HG02981 (cell line): ENCODE data around the gene KDM2A.
"Not testable (repeated sequence)": the region's sequence is repeated elsewhere in the genome, so short reads cannot be mapped to it uniquely, and the experiment has no call there.

Experiments used
- ATAC-seq: cut with Tn5 transposase; IDR thresholded peaks from one replicate; pipeline ENCODE4 v1.9.1; 2021; ENCODE audit warnings: mild to moderate bottlenecking, moderate library complexity; ENCODE audit not compliant: unreplicated experiment

The KDM2A gene

DNA sequence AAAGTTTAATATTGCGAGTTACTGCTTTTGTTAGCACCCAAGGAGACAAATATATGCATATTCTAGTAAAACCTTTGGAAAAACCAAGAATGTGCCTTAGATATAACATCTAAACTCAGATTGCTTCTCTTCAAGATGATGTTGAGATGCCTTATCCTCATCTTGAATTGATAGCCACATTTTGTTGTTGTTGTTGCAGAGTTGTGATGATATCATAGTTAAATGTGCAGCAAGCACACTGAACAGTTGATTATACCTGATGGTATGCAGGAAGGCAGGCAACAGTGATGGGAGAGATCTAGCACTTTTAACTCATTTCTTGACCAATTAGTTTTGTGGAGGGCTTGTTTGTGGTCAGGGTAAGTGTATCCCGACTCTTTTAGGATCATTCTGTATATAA lies 48.0 kb downstream of the KDM2A start:
- no peak for ATAC-seq

DNA sequence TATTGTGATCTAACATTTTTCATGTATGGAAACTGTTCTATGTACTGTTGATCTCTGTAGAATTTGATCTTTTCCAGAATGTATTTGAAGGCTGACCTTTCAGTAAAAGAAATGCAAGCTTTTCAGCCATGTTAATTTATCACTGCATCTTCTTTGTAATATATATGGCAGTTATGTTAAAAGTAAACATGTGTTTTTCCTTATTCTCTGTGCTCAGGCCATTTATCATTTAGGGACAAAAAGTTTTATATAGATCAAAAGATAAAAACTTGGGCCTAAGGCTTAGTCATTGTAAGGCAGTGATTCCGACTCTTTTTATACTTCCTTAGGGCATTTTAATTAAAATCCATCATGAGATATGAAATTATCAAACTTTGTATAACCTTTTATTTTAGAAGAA lies 48.7 kb downstream of the KDM2A start:
- ATAC-seq = no peak

DNA sequence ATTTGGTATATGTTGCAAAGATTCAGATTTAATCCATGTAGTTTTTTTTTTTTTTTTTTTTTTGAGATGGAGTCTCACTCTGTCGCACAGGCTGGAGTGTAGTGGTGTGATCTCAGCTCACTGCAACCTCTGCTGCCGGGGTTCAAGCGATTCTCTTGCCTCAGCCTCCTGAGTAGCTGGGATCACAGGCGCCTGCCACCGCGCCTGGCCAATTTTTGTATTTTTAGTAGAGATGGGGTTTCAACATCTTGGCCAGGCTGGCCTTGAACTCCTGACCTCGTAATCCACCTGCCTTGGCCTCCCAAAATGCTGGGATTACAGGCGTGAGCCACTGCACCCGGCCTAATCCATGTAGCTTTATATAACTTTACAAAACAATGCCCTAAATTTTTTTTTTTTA lies 49.8 kb downstream of the KDM2A start:
- not testable (repeated sequence) for ATAC-seq

DNA sequence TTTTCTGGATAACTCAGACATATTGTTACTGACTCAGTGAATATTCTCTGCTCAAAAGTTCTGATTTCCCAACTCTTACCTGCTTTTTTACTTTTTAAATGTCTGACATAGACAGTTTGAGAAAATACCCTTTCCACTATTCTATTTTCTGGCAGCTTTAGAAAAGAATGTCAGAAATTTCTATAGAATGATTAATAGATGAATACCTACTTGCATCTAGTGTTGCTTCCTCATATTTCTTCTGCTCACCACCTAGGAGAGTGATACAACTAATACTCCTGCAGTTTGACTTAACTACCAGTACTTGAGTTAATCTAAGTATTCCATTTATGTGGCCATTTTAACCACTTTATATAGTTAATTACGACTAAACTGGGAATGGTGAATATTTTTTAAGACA lies 55.2 kb downstream of the KDM2A start:
- ATAC-seq = no peak

DNA sequence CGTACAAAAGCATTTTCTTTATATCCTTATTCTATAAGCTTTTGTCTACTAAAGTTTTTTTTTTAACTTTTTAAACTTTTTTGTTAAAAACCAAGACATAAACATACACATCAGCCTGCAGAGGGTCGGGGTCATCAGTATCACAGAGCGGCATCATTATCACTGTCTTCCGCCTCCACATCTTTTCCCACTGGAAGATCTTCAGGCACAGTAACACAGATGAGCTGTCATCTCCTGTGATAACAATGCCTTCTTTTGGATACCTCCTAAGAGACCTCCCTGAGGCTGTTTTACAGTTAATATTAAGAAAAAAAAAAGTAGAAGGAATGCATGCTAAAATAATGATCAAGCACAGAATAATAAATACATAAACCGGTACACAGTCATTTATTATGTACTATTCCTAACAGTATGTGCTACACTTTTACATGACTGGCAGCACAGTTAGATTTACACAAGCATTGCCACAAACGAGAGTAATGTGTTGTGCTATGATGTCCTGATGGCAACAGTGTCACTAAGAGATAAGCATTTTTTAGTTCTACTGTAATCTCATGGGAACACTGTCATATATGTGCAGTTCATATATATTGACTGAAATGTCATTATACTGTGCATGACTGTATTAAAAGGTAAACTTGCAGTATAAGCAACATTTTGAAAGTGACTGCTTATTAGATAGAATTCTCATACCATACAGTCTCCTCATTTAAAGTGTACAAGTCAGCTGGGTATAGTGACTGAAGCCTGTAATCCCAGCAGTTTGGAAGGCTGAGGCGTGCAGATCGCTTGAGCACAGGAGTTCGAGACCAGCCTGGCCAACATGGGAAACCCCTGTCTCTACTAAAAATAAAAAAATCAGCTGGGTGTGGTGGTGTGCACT lies 58.6 kb downstream of the KDM2A start:
- no peak for ATAC-seq

DNA sequence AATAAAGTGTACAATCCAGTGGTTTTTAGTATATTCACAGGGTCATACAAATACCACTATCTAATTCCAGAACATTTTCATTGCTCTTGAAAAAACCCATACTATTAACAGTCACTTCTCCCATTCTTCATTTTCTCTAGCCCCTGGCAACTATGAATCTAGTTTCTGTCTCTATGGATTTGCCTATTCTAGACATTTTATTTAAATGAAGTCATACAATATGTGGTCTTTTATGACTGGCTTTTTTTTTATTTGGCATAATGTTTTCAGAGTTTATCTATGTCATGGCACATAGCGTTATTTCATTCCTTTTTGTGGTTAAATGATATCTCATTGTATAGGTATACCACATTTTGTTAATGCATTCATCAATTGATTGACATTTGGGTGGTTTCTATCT lies 59.4 kb downstream of the KDM2A start:
- no peak for ATAC-seq

DNA sequence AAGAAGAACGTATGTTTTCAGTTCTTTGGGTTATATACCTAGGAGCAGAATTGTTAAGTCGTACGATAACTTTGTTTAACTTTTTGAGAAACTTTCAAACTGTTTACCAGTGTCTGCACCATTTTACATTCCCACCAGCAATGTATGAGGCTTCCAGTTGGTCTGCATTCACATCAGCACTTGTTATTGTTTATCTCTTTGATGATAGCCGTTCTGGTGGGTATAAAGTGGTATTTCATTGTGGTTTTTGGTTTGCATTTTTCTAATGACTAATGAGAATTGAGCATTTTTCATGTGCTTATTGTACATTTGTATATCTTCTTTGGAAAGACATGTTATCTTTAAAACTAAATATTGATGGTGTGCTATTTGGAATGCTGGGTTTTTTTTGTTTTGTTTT lies 59.8 kb downstream of the KDM2A start:
- no peak for ATAC-seq

DNA sequence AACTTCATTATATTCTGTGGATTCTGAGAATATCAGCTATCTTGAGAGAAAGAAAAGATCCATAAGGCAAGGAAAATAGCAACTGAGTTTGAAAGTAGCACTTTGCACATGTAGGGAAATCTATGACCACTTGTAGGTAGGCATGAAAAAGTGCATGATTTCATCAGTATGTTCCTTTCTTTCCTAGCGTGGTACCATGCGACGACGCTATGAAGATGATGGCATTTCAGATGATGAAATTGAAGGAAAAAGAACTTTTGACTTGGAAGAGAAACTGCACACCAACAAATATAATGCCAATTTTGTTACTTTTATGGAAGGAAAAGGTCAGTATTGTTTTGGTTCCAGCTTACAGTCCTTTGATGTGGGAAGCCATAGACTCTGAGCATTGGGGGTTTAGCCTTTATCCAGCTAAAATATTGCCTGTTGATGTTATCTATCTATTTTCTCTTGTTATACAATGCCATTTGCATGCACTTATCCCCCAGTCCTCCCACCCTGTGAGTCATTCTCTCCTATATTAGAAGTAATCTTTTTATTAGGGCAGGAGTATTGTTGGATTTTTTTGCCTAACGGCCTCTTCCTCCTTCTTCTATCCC lies 60.9 kb downstream of the KDM2A start:
- no peak for ATAC-seq

DNA sequence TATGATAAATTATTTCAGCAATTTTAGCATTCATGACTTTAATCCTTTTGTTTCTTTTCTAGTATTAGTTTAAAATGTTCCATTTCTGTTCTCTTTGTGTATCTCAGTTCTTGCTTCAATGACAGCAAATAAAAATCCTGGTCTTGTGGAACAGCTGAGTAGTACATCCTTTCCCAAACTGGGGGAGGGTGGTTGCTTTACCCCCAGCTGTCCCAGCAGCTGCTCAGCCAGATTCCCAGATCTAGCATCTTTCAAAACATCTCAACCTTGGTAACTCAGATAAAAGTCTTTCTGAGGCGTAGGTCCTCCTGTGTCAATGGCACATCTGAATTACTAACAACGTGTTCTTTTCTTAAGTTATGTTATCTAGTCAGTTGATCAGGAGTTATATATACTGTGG lies 75.0 kb downstream of the KDM2A start:
- ATAC-seq = no peak

DNA sequence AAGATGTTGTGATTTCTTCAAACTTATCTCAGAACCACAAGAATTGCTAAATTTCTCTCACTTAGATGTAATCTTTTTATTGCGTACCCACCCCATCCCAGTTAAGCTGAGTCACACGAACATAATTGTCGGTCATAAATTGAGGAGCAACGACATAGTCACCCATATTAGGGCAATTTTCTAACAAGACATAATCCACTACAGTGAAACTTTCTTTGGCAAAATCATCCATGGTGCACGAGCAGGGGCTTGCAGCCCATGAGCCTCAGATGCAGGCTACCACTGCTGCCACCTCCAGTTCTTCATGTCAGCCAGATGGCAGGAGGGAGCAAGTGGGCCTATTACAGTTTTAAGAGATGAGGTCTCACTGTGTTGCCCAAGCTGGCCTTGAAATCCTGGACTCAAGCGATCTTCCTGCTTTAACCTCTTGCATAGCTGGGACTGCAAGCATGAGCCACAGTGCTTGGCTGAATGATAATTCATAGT lies 77.0 kb downstream of the KDM2A start:
- ATAC-seq = no peak

DNA sequence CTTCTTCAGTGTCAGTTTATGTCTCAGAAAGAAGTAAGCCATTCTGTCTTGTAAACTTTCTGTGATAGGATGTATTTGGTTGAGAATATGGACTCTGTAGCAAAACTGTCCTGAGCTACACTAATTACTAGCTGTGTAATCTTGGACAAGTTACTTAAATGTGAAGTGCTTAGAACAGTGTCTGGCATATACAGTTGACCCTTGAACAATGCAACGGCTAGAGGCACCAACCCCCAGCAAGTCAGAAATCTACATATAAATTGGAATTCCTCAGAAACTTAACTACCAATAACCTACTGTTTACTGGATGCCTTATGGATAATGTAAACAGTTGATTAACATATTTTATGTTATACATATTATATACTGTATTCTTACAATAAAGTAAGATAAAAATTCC lies 78.5 kb downstream of the KDM2A start:
- no peak for ATAC-seq

DNA sequence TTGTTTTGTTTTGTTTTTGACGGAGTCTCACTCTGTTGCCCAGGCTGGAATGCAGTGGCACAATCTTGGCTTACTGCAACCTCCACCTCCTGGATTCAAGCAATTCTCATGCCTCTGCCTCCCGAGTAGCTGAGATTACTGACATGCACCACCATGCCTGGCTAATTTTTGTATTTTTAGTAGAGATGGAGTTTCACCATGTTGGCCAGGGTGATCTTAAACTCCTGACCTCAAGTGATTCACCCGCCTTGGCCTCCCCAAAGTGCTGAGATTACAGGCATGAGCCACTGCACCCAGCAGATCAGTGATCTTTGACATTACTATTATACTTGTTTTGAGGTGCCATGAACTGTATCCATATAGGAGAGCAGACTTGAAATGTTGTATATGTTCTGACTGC lies 79.7 kb downstream of the KDM2A start:
- ATAC-seq = not testable (repeated sequence)

DNA sequence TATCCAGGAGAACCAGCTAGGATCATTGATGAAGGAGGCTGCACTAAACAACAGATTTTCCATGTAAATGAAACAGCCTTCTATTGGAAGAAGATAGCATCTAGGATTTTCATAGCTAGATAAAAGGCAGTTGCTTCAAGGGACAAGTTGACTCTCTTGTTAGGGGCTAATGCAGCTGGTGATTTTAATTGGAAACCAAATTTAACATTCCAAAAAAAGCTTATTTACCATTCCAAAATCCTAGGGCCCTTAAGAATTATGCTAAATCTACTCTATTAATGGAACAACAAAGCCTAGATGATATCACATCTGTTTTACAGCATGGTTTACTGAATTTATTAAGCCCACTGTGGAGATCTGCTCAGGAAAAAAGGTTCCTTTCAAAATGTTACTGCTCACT lies 80.7 kb downstream of the KDM2A start:
- no peak for ATAC-seq

DNA sequence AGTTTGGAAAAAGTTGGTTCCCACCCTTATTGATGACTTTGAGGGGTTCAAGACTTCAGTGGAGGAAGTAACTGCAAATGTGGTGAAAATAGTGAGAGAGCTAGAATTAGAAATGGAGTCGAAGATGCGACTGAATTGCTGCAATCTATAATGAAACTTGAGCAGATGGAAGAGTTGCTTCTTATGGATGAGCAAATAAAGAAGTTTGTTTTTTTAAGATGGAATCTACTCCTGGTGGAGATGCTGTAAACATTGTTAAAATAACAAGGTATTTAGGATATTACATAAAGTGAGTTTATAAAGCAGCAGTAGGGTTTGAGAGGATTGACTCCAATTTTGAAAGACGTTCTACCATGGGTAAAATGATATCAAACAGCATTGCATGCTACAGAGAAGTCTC lies 83.0 kb downstream of the KDM2A start:
- no peak for ATAC-seq

DNA sequence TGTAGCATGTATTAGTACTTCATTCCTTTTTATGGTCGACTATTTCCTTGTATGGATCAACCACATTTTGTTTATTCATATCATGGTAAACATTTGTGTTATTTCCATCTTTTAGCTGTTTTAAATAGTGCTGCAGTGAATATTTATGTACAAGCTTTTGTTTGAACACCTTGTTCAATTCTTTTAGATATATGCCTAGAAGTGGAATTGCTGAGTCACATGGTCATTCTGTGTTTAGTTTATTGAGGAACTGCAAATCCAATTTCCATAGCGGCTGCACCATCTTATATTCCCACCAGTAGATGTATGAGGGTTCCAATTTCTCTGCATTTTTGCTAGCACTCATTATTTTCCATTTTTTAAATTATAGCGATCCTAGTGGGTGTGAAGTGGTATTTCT lies 85.8 kb downstream of the KDM2A start:
- ATAC-seq = no peak

DNA sequence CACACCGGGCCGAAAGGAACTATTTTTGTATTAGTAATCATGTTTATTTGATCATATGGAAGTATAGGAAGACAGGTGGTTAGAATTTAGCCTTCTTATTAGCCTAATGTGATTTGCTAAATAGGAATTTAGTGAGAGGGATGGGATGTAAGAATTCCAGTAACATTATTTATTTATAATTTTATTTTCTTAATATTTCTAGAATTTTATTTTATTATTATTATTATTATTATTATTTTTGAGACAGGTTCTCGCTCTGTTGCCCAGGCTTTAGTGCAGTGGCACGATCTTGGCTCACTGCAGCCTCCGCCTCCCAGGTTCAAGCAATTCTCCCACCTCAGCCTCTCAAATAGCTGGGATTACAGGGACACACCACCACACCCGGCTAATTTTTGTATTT lies 90.2 kb downstream of the KDM2A start:
- not testable (repeated sequence) for ATAC-seq

DNA sequence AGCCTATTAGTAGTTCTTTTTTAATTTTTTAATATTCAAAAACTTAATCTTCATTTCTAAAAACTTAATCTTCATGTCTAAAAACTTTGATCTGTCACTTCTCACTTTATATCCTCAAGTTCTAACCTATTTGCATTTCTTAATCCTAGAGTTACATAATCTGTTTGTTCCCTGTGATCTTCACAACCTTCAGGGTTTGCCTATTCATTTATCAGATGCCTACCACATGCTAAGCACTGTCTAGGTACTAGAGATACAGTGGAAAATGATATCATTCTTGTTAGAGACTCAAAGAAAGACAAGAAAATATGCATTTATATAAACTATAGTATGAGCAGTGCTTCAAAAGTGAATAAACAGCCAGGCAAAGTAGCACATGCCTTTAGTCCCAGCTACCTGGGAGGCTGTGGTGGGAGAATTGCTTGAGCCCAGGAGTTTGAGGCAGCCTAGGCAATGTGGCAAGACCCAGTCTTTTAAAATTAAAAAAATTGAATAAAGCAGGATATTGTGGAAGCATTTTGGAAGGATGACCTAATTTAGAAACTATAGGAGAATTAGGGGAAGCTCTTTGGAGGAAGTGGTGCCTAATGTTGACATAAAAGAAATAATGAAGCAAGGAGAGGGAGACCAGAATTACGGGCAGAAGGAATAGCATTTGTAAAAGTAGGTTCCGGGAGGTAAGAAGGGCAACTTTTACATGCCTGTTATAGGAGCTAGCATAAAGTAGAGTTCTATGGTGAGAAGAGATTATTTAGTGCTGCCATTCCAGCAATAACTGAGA lies 92.8 kb downstream of the KDM2A start:
- ATAC-seq = no peak

DNA sequence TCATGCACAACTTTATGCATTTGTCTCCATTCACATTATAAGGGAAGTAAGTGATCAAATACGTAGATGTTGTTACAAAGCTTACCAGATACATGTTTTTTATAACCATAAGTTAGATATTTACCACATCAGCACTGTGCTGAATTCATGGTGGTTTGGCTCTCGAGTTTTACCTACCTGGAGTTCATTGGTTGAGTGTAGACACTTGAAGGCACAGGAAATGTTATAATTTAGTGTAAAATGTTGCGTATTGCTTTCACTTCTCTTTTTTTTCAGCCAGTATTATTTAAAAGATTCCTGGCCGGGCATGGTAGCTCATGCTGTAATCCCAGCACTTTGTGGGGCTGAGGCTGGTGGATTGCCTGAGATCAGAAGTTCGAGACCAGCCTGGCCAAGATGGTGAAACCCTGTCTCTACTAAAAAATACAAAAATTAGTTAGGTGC lies 94.1 kb downstream of the KDM2A start:
- peak; percentile 65 for ATAC-seq

DNA sequence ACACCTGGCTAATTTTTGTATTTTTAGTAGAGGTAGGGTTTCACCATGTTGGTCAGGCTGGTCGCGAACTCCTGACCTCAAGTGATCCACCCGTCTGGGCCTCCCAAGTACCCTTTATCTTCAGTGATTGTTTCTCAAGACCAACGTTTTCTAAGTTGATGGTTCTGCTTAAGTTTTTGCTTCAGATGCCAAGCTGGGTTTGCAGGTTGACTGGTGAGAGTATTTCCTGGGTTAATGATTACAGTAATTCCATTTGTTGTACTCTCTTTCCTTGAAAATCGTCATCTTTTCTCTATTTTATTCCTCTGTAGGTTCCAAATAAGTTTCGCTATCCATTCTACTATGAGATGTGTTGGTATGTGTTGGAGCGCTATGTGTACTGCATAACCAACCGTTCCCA lies 108.7 kb downstream of the KDM2A start:
- no peak for ATAC-seq

DNA sequence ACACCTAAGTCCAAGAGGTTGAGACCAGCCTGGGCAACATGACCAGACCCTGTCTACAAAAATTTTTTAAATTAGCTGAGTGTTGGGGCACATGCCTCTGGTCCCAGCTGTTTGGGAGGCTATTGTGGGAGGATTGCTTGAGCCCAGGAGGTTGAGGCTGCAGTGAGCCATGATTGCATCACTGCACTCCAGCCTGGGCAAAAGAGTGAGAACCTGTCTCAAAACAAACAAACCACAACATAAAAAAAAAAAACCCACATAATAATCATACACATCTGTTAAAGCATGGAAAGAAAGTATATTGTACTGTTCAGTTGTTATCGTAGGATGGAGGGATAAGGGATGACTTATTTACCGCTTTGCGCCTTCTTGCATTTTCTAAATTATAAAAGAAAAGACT lies 111.3 kb downstream of the KDM2A start:
- no peak for ATAC-seq

DNA sequence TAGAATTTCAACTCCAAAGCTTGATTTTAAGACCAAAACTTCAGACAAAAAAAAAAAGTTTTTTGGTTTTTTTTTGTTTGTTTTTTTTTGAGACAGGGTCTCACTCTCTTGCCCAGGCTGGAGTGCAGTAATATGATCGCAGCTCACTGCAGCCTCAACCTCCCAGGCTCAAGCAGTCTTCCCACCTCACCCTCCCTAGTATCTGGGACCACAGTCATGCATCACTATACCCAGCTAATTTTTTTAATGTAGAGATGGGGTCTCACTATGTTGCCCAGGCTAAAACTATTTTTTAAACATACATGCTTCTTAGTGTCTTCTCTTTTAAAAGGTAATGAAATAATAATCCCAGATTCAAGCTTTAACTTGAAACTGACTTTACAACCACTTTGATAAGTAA lies 111.8 kb downstream of the KDM2A start:
- no peak for ATAC-seq
